ENCODE results near the gene HSF2BP.

The HSF2BP gene

DNA sequence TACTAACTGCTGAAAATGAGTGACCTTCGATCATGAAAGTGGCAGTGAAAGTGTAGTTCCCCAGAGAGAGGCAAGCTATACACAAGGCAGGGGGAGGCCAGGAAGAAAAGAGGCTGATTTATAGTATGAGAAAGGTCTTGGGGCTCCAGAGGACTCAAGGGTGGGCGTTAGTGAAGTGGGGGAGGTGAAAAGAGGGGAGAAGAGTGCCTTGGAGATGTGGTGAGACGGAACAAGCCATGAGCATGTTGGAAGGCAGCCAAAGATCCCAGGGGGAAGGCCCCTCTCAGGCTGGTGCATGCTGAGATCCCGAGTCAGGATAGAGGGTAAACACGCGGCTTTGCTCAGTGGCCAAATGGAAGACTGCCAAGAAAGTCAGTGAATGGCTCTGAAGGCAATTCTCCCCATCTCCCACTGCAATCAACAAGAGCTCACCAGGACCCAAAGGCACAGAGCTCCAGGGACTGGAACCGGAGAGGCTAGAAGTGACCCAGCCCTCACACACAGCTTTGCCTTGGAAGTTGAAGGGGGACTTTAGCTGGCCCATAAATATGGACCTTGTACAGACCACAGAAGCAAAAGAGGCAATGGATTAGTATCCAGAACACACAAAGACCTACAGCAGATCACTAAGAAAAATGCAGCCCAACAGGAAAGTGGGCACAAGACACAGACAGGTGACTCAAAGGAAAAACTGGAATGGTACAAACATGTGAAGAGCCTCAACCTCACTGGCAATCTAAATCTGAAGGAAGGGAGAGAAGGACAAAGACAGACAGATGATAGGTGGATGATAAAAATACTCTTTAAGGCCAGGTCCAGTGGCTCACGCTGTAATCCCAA lies 49.6 kb downstream of the HSF2BP start:
- TF ChIP-seq, protein P1, sequence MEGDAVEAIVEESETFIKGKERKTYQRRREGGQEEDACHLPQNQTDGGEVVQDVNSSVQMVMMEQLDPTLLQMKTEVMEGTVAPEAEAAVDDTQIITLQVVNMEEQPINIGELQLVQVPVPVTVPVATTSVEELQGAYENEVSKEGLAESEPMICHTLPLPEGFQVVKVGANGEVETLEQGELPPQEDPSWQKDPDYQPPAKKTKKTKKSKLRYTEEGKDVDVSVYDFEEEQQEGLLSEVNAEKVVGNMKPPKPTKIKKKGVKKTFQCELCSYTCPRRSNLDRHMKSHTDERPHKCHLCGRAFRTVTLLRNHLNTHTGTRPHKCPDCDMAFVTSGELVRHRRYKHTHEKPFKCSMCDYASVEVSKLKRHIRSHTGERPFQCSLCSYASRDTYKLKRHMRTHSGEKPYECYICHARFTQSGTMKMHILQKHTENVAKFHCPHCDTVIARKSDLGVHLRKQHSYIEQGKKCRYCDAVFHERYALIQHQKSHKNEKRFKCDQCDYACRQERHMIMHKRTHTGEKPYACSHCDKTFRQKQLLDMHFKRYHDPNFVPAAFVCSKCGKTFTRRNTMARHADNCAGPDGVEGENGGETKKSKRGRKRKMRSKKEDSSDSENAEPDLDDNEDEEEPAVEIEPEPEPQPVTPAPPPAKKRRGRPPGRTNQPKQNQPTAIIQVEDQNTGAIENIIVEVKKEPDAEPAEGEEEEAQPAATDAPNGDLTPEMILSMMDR (IDR thresholded peaks at IDR 0.05; ENCODE audit: control insufficient read depth, extremely low read depth, insufficient read depth) = no peak
- H3K4me3 ChIP-seq (ENCODE audit: low read depth, low read length) = no peak overlapping the region
- DNase-seq (ENCODE audit: low read depth) = no peak

DNA sequence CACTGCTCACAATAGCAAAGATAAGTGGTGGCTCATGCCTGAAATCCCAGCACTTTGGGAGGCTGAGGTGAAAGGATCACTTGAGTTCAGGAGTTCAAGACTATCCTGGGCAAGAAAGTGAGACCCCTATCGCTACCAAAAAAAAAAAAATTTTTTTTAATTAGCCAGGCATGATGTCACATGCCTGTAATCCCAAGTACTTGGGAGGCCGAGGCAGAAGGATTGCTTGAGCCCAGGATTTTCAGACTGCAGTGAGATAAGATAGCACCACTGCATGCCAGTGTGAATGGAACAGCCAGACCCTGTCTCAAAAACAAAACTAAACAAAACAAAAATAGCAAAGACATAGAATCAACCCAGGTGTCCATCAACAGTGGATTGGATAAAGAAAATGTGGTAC lies 50.6 kb downstream of the HSF2BP start:
- H3K4me3 ChIP-seq (ENCODE audit: low read depth, low read length) = no peak overlapping the region
- no peak for DNase-seq (ENCODE audit: low read depth)
- TF ChIP-seq, protein P1 (IDR thresholded peaks at IDR 0.05; ENCODE audit: control insufficient read depth, extremely low read depth, insufficient read depth) = no peak

DNA sequence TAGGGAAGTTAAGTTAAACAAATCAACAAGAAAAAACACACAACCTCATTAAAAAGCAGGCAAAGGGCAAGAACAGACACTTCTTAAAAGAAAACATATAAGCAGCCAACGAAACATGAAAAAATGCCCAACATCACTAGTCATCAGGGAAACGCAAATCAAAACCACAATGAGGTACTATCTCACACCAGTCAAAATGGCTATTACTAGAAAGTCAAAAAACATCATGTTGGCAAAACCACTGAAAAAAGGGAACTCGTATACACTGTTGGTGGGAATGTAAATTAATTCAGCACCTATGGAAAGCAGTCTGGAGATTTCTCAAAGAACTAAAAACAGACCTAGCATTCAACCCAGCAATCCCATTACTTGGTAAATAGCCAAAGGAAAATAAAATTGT lies 51.1 kb downstream of the HSF2BP start:
- TF ChIP-seq, protein P1 (IDR thresholded peaks at IDR 0.05; ENCODE audit: control insufficient read depth, extremely low read depth, insufficient read depth) = no peak
- H3K4me3 ChIP-seq (ENCODE audit: low read depth, low read length) = no peak overlapping the region
- no peak for DNase-seq (ENCODE audit: low read depth)

DNA sequence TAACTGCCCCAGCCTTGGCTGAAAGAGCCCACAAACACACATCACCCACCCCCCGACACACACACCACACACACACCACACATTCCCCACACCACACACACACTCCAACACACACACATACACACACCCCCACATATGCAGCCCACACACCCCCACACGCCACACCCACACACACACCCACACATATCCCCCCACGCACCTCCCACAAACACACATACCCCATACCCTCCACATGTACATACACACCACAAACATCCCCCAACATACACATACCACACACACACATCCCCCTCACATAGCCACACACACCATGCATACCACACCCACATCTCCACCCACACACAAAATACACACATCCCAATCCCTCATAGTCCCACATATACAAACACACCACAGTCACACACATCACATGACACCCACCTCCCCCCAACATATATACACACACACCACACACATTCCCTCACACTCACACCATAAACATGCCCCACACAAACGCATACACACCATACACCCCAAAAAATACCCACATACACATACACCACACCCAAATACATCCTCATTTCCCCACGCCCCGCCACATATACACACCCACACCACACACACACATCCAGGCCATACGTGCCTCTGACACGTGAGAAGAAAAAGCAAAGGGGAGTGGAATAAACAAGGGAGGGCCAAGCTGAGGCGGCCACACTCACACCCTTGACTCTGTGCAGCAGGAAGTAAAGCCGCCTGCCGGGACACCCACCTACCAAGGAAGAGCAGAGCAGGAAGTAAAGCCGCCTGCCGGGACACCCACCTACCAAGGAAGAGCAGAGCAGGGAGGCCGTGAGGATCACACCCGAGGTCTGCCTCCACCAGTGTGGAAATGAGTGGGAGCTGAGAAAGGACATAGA lies 53.7 kb downstream of the HSF2BP start:
- no peak overlapping the region for H3K4me3 ChIP-seq (ENCODE audit: low read depth, low read length)
- no peak for DNase-seq (ENCODE audit: low read depth)
- TF ChIP-seq, protein P1 (IDR thresholded peaks at IDR 0.05; ENCODE audit: control insufficient read depth, extremely low read depth, insufficient read depth) = no peak

DNA sequence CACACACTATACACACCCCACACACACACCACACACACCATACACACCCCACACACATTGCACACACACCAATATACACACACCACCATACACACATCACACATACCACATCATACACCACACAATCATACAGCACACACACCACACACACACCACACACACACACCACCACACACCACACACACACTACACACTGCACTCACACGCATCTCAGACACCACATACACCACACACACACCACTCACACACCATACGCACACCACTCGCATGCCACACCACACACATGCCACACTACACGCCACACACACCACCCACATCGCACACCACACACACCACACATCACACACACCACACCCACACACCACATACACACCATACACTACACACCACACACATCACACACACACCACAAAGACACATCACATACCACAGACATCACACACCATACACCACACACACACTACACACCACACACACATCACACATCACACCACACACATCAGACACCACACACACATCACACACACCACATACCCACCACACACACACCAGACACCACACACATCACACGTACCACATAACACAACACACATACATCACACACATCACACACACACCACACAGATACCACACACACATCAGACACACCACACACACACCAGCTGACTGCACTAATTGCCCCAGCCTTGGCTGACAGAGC lies 54.6 kb downstream of the HSF2BP start:
- DNase-seq (ENCODE audit: low read depth) = no peak
- H3K4me3 ChIP-seq (ENCODE audit: low read depth, low read length) = no peak overlapping the region
- TF ChIP-seq, protein P1 (IDR thresholded peaks at IDR 0.05; ENCODE audit: control insufficient read depth, extremely low read depth, insufficient read depth) = no peak

DNA sequence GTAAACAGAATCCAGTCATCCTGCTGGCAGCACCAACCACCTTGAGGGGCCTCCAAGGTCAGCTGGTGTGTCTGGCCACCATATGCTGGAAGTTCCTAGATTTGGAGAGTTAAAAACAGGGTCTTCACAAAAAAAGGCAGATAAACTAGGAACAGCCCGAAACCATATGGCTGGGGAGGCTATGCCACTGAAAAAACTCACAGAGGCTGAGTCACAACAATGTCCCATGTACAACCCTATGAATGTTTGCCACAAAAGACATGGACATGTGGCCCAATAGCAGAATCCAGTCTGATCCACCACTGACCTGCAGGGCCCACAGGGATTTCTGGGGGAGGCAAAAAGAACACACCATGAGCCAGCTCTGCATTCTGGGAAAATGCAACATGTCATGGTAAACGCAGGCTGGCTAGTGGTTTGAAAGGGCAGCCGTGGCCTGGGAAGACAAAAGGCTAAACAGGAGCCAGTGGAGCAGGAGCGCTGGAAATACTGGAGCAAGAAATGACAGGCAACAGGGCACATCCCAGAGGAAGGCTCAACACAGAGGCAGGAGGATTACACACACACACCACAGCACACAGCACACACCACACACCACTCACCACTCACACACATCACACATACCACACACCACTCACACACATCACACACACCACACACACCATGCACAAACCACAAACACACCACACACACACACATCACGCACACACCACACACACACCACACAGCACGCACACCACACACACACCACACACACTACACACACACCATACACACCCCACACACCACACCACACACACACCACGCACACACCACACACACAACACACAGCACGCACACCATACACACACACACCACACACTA lies 55.4 kb downstream of the HSF2BP start:
- DNase-seq (ENCODE audit: low read depth) = no peak
- no peak overlapping the region for H3K4me3 ChIP-seq (ENCODE audit: low read depth, low read length)
- TF ChIP-seq, protein P1 (IDR thresholded peaks at IDR 0.05; ENCODE audit: control insufficient read depth, extremely low read depth, insufficient read depth) = no peak
